SU-DHL-6 (cell line): ENCODE results near the gene CACNB2.

Source experiments
- H2AFZ ChIP-seq: fragments of 200-600 bp; sonication (generic); 2 replicates; pipeline ENCODE4 v1.6.1; 2014; ENCODE audit warnings: low read depth, mild to moderate bottlenecking, moderate library complexity, mixed read lengths, antibody characterized with exemption, low read length; ENCODE audit not compliant: severe bottlenecking
- H3F3A ChIP-seq: fragments of 200-600 bp; shearing (Covaris generic); 2 replicates; pipeline ENCODE4 v1.6.0; 2016; ENCODE audit warnings: antibody characterized with exemption, mild to moderate bottlenecking; ENCODE audit not compliant: insufficient read depth
- H3K27ac ChIP-seq: fragments of 200-600 bp; sonication (generic); 2 replicates; pipeline ENCODE4 v1.5.1; 2016; ENCODE audit warnings: low read depth, mild to moderate bottlenecking, low read length, moderate library complexity, mixed read lengths
- H3K27me3 ChIP-seq: fragments of 200-600 bp; sonication (generic), shearing (Covaris generic); 2 replicates; pipeline ENCODE4 v1.6.0; 2014; ENCODE audit warnings: mild to moderate bottlenecking, low read length
- H3K36me3 ChIP-seq: fragments of 200-600 bp; sonication (generic); 2 replicates; pipeline ENCODE4 v1.6.1; 2014; ENCODE audit warnings: mild to moderate bottlenecking, low read length, mixed read lengths
- H3K4me2 ChIP-seq: fragments of 300-600, 200-600 bp; shearing (Covaris generic), sonication (generic); 2 replicates; pipeline ENCODE4 v1.6.0; 2014; ENCODE audit warnings: low read length, low read depth, mild to moderate bottlenecking; ENCODE audit not compliant: poor library complexity, severe bottlenecking
- H3K4me3 ChIP-seq: fragments of 200-600 bp; sonication (generic); 2 replicates; pipeline ENCODE4 v1.5.1; 2014; ENCODE audit warnings: antibody characterized with exemption, low read length, mild to moderate bottlenecking, mixed read lengths; ENCODE audit not compliant: insufficient read depth, poor library complexity, severe bottlenecking
- H3K79me2 ChIP-seq: fragments of 200-600 bp; sonication (generic); 2 replicates; pipeline ENCODE4 v1.6.1; 2014; ENCODE audit warnings: mild to moderate bottlenecking, low read length, moderate library complexity; ENCODE audit not compliant: insufficient read depth
- H3K9ac ChIP-seq: fragments of 200-600 bp; sonication (generic); 2 replicates; pipeline ENCODE4 v1.7.0; 2014; ENCODE audit warnings: mild to moderate bottlenecking, low read length
- H3K9me2 ChIP-seq: fragments of 200-600 bp; sonication (generic); replicated peaks from 2 replicates; pipeline ENCODE4 v1.6.1; 2014; ENCODE audit warnings: low read length; ENCODE audit not compliant: insufficient read depth
- H3K9me3 ChIP-seq: fragments of 200-600 bp; sonication (generic); 2 replicates; pipeline ENCODE4 v1.6.1; 2014; ENCODE audit warnings: low read length, mixed read lengths; ENCODE audit not compliant: insufficient read depth
- H4K20me1 ChIP-seq: fragments of 200-600 bp; sonication (generic); 2 replicates; pipeline ENCODE4 v1.6.1; 2014; ENCODE audit warnings: low read depth, mild to moderate bottlenecking, antibody characterized with exemption, low read length, moderate library complexity, mixed read lengths
- CTCF ChIP-seq: fragments of 200-600 bp; sonication (generic); IDR thresholded peaks from one replicate; pipeline ENCODE4 v1.5.1; 2017; ENCODE audit warnings: antibody characterized with exemption, mild to moderate bottlenecking, low read length, moderate library complexity; ENCODE audit not compliant: insufficient read depth, poor library complexity, severe bottlenecking
- EZH2phosphoT487 ChIP-seq: fragments of 200-600 bp; sonication (generic), shearing (Covaris generic); conservative IDR thresholded peaks from 2 replicates; pipeline ENCODE4 v1.6.1; 2018; ENCODE audit warnings: mild to moderate bottlenecking, antibody characterized with exemption, low read length, moderate library complexity, mixed read lengths

The CACNB2 gene

GRCh38 chr10:18219146-18219545 is 78.9 kb downstream of the CACNB2 start:
- no peaks in the 10 kb centered on the region for H3K9me3 ChIP-seq
- no peaks in the 10 kb centered on the region for H3K79me2 ChIP-seq
- no peak overlapping the region for H3K4me2 ChIP-seq
- no peaks in the 10 kb centered on the region for H4K20me1 ChIP-seq
- no peak overlapping the region for H3K4me3 ChIP-seq
- no peaks in the 10 kb centered on the region for H3K9me2 ChIP-seq
- TF ChIP-seq EZH2phosphoT487 (no peak), CTCF (no peak)
- no peaks in the 10 kb centered on the region for H3F3A ChIP-seq
- H3K27ac ChIP-seq, result no peak overlapping the region
- no peak overlapping the region for H3K9ac ChIP-seq
- no peaks in the 10 kb centered on the region for H3K27me3 ChIP-seq
- no peak overlapping the region for H2AFZ ChIP-seq
- H3K36me3 ChIP-seq, result no peaks in the 10 kb centered on the region

- Histone ChIP-seq H3K9me2 (no peaks in the 10 kb centered on the region), H3K9ac (no peak overlapping the region), H3K27ac (no peak overlapping the region), H4K20me1 (no peaks in the 10 kb centered on the region), H3K27me3 (no peaks in the 10 kb centered on the region), H3K4me3 (no peak overlapping the region), H3K9me3 (no peaks in the 10 kb centered on the region), H2AFZ (no peak overlapping the region), H3K4me2 (no peak overlapping the region), H3K36me3 (no peaks in the 10 kb centered on the region), H3F3A (no peaks in the 10 kb centered on the region), H3K79me2 (no peaks in the 10 kb centered on the region)
- no peak for TF ChIP-seq CTCF
- no peak for TF ChIP-seq EZH2phosphoT487
These were observed 80.9 kb downstream of the CACNB2 start for GRCh38 chr10:18221123-18221522.

GRCh38 chr10:18221882-18222281 is 81.7 kb downstream of the CACNB2 start:
- no peak overlapping the region for H3K4me3 ChIP-seq
- no peaks in the 10 kb centered on the region for H4K20me1 ChIP-seq
- TF ChIP-seq CTCF (no peak), EZH2phosphoT487 (no peak)
- H3K27me3 ChIP-seq, result no peaks in the 10 kb centered on the region
- no peaks in the 10 kb centered on the region for H3K36me3 ChIP-seq
- no peak overlapping the region for H3K4me2 ChIP-seq
- H3F3A ChIP-seq, result no peaks in the 10 kb centered on the region
- H3K9me3 ChIP-seq, result no peaks in the 10 kb centered on the region
- no peak overlapping the region for H2AFZ ChIP-seq
- no peak overlapping the region for H3K27ac ChIP-seq
- H3K9ac ChIP-seq, result no peak overlapping the region
- H3K79me2 ChIP-seq, result no peaks in the 10 kb centered on the region
- H3K9me2 ChIP-seq, result no peaks in the 10 kb centered on the region
